MM.1S (cell line): ENCODE measurements around the gene KRTAP10-5.

Source experiments
- CTCF ChIP-seq: fragments of 300-600 bp; sonication (generic); IDR thresholded peaks from 2 replicates; pipeline ENCODE4 v1.5.1; 2016; ENCODE audit warnings: antibody characterized with exemption, low read length, mixed read lengths
- EZH2 ChIP-seq: fragments of 300-600 bp; sonication (generic); optimal IDR thresholded peaks from 2 replicates; pipeline ENCODE3; 2017; ENCODE audit warnings: low read depth, mild to moderate bottlenecking, antibody characterized with exemption, low read length, mixed read lengths
- EZH2phosphoT487 ChIP-seq: fragments of 300-600 bp; sonication (generic); IDR thresholded peaks from 2 replicates; pipeline ENCODE4 v1.6.1; 2018; ENCODE audit warnings: antibody characterized with exemption, low read length

- TF ChIP-seq CTCF (no peak), EZH2 (no peak), EZH2phosphoT487 (no peak)
These were observed 10.4 kb downstream of the KRTAP10-5 start for GRCh38 chr21:44569861-44570517.
